ENCODE measurements around the gene NRGN.

GRCh38 chr11:124763156-124763947 lies 23.6 kb downstream of the NRGN start:
- TF ChIP-seq POLR2A (IDR thresholded peaks at IDR 0.05; ENCODE audit: low read depth, low read length) (no peak), TAF1 (IDR thresholded peaks at IDR 0.05; ENCODE audit: borderline replicate concordance, low read depth, low read length) (no peak)
